ENCODE results near the gene FREY1.

DNA sequence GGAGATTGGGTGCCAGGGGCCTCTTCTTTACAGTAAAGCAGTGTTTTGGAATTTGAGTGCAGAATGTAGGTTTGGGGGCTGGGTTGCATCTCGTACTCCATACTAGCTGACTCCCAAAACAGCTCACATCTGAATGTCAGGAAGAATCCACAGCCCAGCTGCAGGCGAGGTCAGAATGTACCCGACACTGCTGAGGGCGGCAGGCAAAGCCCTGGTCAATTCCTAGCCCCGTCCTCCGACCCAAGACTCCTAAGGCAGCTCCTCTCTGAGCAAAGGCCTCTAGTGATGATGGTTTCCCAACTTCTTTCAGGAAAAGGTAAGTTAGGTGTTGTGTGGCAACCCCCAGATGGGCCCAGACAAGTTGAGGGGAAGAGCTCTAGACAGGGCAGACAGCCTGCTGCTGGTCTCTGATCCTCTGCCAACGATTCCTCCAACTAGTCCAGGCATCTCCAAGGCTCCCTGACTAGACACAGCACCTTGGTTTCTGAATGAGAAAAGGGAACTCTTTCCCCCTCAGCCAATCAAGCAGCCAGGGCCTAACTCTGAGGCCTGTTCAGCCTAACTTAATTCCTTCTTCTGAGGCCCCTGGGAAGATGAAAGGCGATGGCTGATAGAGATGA, 24.0 kb upstream of the FREY1 start:
- TF ChIP-seq, protein P1, sequence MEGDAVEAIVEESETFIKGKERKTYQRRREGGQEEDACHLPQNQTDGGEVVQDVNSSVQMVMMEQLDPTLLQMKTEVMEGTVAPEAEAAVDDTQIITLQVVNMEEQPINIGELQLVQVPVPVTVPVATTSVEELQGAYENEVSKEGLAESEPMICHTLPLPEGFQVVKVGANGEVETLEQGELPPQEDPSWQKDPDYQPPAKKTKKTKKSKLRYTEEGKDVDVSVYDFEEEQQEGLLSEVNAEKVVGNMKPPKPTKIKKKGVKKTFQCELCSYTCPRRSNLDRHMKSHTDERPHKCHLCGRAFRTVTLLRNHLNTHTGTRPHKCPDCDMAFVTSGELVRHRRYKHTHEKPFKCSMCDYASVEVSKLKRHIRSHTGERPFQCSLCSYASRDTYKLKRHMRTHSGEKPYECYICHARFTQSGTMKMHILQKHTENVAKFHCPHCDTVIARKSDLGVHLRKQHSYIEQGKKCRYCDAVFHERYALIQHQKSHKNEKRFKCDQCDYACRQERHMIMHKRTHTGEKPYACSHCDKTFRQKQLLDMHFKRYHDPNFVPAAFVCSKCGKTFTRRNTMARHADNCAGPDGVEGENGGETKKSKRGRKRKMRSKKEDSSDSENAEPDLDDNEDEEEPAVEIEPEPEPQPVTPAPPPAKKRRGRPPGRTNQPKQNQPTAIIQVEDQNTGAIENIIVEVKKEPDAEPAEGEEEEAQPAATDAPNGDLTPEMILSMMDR (IDR thresholded peaks at IDR 0.05) = no peak
- TF ChIP-seq POLR2AphosphoS5 (IDR thresholded peaks at IDR 0.05; ENCODE audit: insufficient read depth in 1 of 2, low read depth in 1 of 2) (no peak), POLR2A (IDR thresholded peaks at IDR 0.05) (no peak)
